ENCODE measurements around the gene ZNF407.
A peak's percentile ranks its signal among the peaks of the same experiment; 100 is the strongest.

Gene ZNF407

GRCh38 chr18:74796841-74797576 is 199.3 kb downstream of the ZNF407 start:
- peak; percentile 94 for ATAC-seq
- TF ChIP-seq TOX (CRISPR knock-in tag; IDR thresholded peaks at IDR 0.05; ENCODE audit: borderline replicate concordance) (peak; percentile 70; the same call in 1 of the 2 replicates), TCF4 (CRISPR knock-in tag; IDR thresholded peaks at IDR 0.05; ENCODE audit: borderline replicate concordance) (peak; percentile 86), TSHZ2 (CRISPR knock-in tag; IDR thresholded peaks at IDR 0.05) (peak; percentile 90), ISL1 (CRISPR knock-in tag; IDR thresholded peaks at IDR 0.05) (peak; percentile 71; the same call in 1 of the 2 replicates), PATZ1 (CRISPR knock-in tag; IDR thresholded peaks at IDR 0.05; ENCODE audit: borderline replicate concordance) (peak; percentile 31; the same call in 1 of the 2 replicates), ESRRG (CRISPR knock-in tag; IDR thresholded peaks at IDR 0.05) (no peak), CSRNP3 (CRISPR knock-in tag; IDR thresholded peaks at IDR 0.05) (no peak), RARB (CRISPR knock-in tag; IDR thresholded peaks at IDR 0.05) (0 out of 2 replicates have a peak, but pooled peaks have one; percentile 51)

- peak; percentile 17 for ATAC-seq
- TF ChIP-seq TCF4 (CRISPR knock-in tag; IDR thresholded peaks at IDR 0.05; ENCODE audit: borderline replicate concordance) (no peak), RARB (CRISPR knock-in tag; IDR thresholded peaks at IDR 0.05) (no peak), ZC3H10 (CRISPR knock-in tag; IDR thresholded peaks at IDR 0.05) (no peak), ARNTL (CRISPR knock-in tag; IDR thresholded peaks at IDR 0.05; ENCODE audit: borderline replicate concordance, low read depth) (no peak), CSDC2 (CRISPR knock-in tag; IDR thresholded peaks at IDR 0.05) (no peak), ESRRG (CRISPR knock-in tag; IDR thresholded peaks at IDR 0.05) (no peak)
These were observed 200.0 kb downstream of the ZNF407 start for GRCh38 chr18:74797577-74798151.

GRCh38 chr18:74799542-74799941 is 201.9 kb downstream of the ZNF407 start:
- ATAC-seq, result no peak
- TF ChIP-seq ZFP3 (CRISPR knock-in tag; IDR thresholded peaks at IDR 0.05) (no peak), TSHZ2 (CRISPR knock-in tag; IDR thresholded peaks at IDR 0.05) (no peak), GLIS3 (CRISPR knock-in tag; IDR thresholded peaks at IDR 0.05) (no peak), PPARA (CRISPR knock-in tag; IDR thresholded peaks at IDR 0.05; ENCODE audit: borderline replicate concordance) (no peak), PATZ1 (CRISPR knock-in tag; IDR thresholded peaks at IDR 0.05; ENCODE audit: borderline replicate concordance) (no peak), ZC3H10 (CRISPR knock-in tag; IDR thresholded peaks at IDR 0.05) (no peak), SNAI2 (CRISPR knock-in tag; IDR thresholded peaks at IDR 0.05) (no peak), ESRRG (CRISPR knock-in tag; IDR thresholded peaks at IDR 0.05) (no peak), TCF4 (CRISPR knock-in tag; IDR thresholded peaks at IDR 0.05; ENCODE audit: borderline replicate concordance) (no peak), ZFP30 (CRISPR knock-in tag; IDR thresholded peaks at IDR 0.05) (no peak), ZNF565 (CRISPR knock-in tag; conservative IDR thresholded peaks at IDR 0.05; ENCODE audit: low read depth) (no peak)
